ENCODE results near the gene NAA60. TPM values are rescaled to one million over a fixed set of nuclear protein-coding genes. Genes with fewer than 3 reads are reported as not detected.

Gene NAA60
- total RNA-seq, 1 donor from 2014 or later = 11.8 TPM

Other genes with a start within 250 kb of the NAA60 start
- 10.6 and 12.9 TPM in 2 replicates for gene ZNF200, start 208.5 kb upstream of the NAA60 start, total RNA-seq
- gene MEFV, start 187.0 kb upstream of the NAA60 start, total RNA-seq = not detected in 2 replicates
- gene ZNF263, start 160.2 kb upstream of the NAA60 start, total RNA-seq = 39.6 and 52.1 TPM in 2 replicates
- gene TIGD7, start 138.2 kb upstream of the NAA60 start, total RNA-seq = 3.4 and 4.7 TPM in 2 replicates
- 17.6 and 20.3 TPM in 2 replicates for gene ZNF75A, start 138.2 kb upstream of the NAA60 start, total RNA-seq
- gene OR2C1, start 87.8 kb upstream of the NAA60 start, total RNA-seq = 0.07 TPM in 1 of 2 replicates, not detected in the other
- 8.9 and 11.9 TPM in 2 replicates for gene ZSCAN32, start 42.7 kb upstream of the NAA60 start, total RNA-seq
- 6.2 and 7.9 TPM in 2 replicates for gene ZNF174, start 42.5 kb upstream of the NAA60 start, total RNA-seq
- 2.2 and 2.9 TPM in 2 replicates for gene ZNF597, start 176 bp upstream of the NAA60 start, total RNA-seq
- gene C16orf90, start 51.8 kb downstream of the NAA60 start, total RNA-seq = not detected in 2 replicates
- gene CLUAP1, start 57.3 kb downstream of the NAA60 start, total RNA-seq = 11.1 and 13.6 TPM in 2 replicates
- gene NLRC3, start 133.7 kb downstream of the NAA60 start, total RNA-seq = 1.4 and 2.0 TPM in 2 replicates
- 2.8 and 4.0 TPM in 2 replicates for gene SLX4, start 167.9 kb downstream of the NAA60 start, total RNA-seq
- gene DNASE1, start 211.0 kb downstream of the NAA60 start, total RNA-seq = 7.5 and 12.0 TPM in 2 replicates

Measured in pulmonary artery endothelial cell (primary cell).